GM12892 (cell line): Measurements from ENCODE around the gene MVP.

Experiments used
- POLR2A ChIP-seq: IDR thresholded peaks from 2 replicates; pipeline ENCODE4 v1.6.1; 2011; ENCODE audit warnings: low read depth, low read length, control low read depth
- POLR2AphosphoS5 ChIP-seq: IDR thresholded peaks from 2 replicates; pipeline ENCODE4 v1.6.1; 2011; ENCODE audit warnings: low read depth, low read length, control low read depth
- TAF1 ChIP-seq: IDR thresholded peaks from 2 replicates; pipeline ENCODE4 v1.6.1; 2011; ENCODE audit warnings: low read depth, mild to moderate bottlenecking, control low read depth, low read length, borderline replicate concordance

GRCh38 chr16:29790949-29791844, 29.1 kb upstream of the MVP start:
- TF ChIP-seq TAF1 (no peak), POLR2A (no peak), POLR2AphosphoS5 (no peak)
